WTC11 (cell line): ENCODE measurements around the gene DNMT3A. TPM values are rescaled to one million over a fixed set of nuclear protein-coding genes. Genes with fewer than 3 reads are reported as not detected.

Experiments
- ATAC-seq: fragments of 200-7000 bp; cut with Tn5 transposase; 2 replicates; pipeline ENCODE4 v1.10.0; 2021; ENCODE audit warnings: mild to moderate bottlenecking, moderate library complexity
- CTCF ChIA-PET: fragments of 300-600 bp; sonication (Branson Sonifier 250); formaldehyde crosslinking; loops from one replicate; lab custom pipeline; 2021; ENCODE audit warnings: antibody characterized with exemption; lab: Charles Lee
- POLR2A ChIA-PET: fragments of 350-600 bp; sonication (Branson Sonifier 250); formaldehyde crosslinking; loops from one replicate; lab custom pipeline; 2021; ENCODE audit warnings: antibody characterized with exemption; lab: Charles Lee
- DNase-seq: peaks from one replicate; pipeline ENCODE4 v3.0.0; 2021; ENCODE audit warnings: low spot score
- H3K27ac Mint-ChIP-seq: 2 replicates; pipeline ENCODE4 v1.8.0; 2021; ENCODE audit warnings: mixed read lengths
- H3K27me3 Mint-ChIP-seq: 2 replicates; pipeline ENCODE4 v1.8.0; 2021; ENCODE audit warnings: low read depth, mild to moderate bottlenecking, moderate library complexity, mixed read lengths
- H3K36me3 Mint-ChIP-seq: 2 replicates; pipeline ENCODE4 v1.8.0; 2021; ENCODE audit warnings: mixed read lengths
- H3K4me1 Mint-ChIP-seq: 2 replicates; pipeline ENCODE4 v1.8.0; 2022; ENCODE audit warnings: mixed read lengths
- H3K4me3 Mint-ChIP-seq: 2 replicates; pipeline ENCODE4 v1.8.0; 2021; ENCODE audit warnings: mild to moderate bottlenecking, moderate library complexity, mixed read lengths
- H3K9me3 Mint-ChIP-seq: 2 replicates; pipeline ENCODE4 v1.8.0; 2021; ENCODE audit warnings: mixed read lengths
- ARID4B ChIP-seq: sonication (generic); formaldehyde crosslinking; IDR thresholded peaks from 2 replicates; pipeline ENCODE4 v1.8.0; 2023; ENCODE audit warnings: missing genetic modification reagents, mild to moderate bottlenecking, borderline replicate concordance
- ATF6 ChIP-seq: sonication (generic); formaldehyde crosslinking; IDR thresholded peaks from 2 replicates; pipeline ENCODE4 v1.8.1; 2023; ENCODE audit warnings: mild to moderate bottlenecking, missing genetic modification reagents
- ELF4 ChIP-seq: sonication (generic); formaldehyde crosslinking; IDR thresholded peaks from 2 replicates; pipeline ENCODE4 v1.8.1; 2022; ENCODE audit warnings: low read depth, mild to moderate bottlenecking, moderate library complexity, missing genetic modification reagents
- ESRRA ChIP-seq: sonication (generic); formaldehyde crosslinking; IDR thresholded peaks from 2 replicates; pipeline ENCODE4 v1.8.1; 2022; ENCODE audit warnings: mild to moderate bottlenecking, missing genetic modification reagents, borderline replicate concordance
- FOXP4 ChIP-seq: sonication (generic); formaldehyde crosslinking; IDR thresholded peaks from 2 replicates; pipeline ENCODE4 v1.8.0; 2022; ENCODE audit warnings: mild to moderate bottlenecking, missing genetic modification reagents
- IRF1 ChIP-seq: sonication (generic); formaldehyde crosslinking; IDR thresholded peaks from 2 replicates; pipeline ENCODE4 v1.8.0; 2023; ENCODE audit warnings: missing genetic modification reagents
- RELA ChIP-seq: sonication (generic); formaldehyde crosslinking; IDR thresholded peaks from 2 replicates; pipeline ENCODE4 v1.8.1; 2022; ENCODE audit warnings: missing genetic modification reagents, mild to moderate bottlenecking, borderline replicate concordance
- SOX15 ChIP-seq: fragments of 250-450 bp; sonication (Bioruptor Pico); IDR thresholded peaks from 2 replicates; pipeline ENCODE4 v1.9.0; 2021; ENCODE audit warnings: mild to moderate bottlenecking
- SP1 ChIP-seq: sonication (generic); formaldehyde crosslinking; conservative IDR thresholded peaks from 2 replicates; pipeline ENCODE4 v1.8.1; 2022; ENCODE audit warnings: missing genetic modification reagents
- ZBTB43 ChIP-seq: sonication (generic); formaldehyde crosslinking; IDR thresholded peaks from 2 replicates; pipeline ENCODE4 v1.8.1; 2023; ENCODE audit warnings: mild to moderate bottlenecking, missing genetic modification reagents
- ZNF317 ChIP-seq: sonication (generic); formaldehyde crosslinking; IDR thresholded peaks from 2 replicates; pipeline ENCODE4 v1.8.1; 2023; ENCODE audit warnings: low read depth, mild to moderate bottlenecking, moderate library complexity, missing genetic modification reagents, borderline replicate concordance
- ZNF532 ChIP-seq: fragments of 250-450 bp; sonication (Bioruptor Pico); IDR thresholded peaks from 2 replicates; pipeline ENCODE4 v1.9.0; 2021; ENCODE audit warnings: mild to moderate bottlenecking, borderline replicate concordance
- total RNA-seq: library from RNA; stranded (reverse); gene quantifications from 3 replicates; pipeline ENCODE4 v1.2.3, GENCODE V29; 2021

DNMT3A gene
- total RNA-seq, 1 experiment from 2014 or later = 154 TPM

GRCh38 chr2:25326326-25327013 lies 15.3 kb downstream of the DNMT3A start (continued):
- TF ChIP-seq ZNF532 (CRISPR knock-in tag) = no peak
- TF ChIP-seq RELA (CRISPR knock-in tag) = no peak
- TF ChIP-seq, all 79 proteins: peak for 0

GRCh38 chr2:25324905-25325592 lies 16.7 kb downstream of the DNMT3A start:
- Mint-ChIP-seq H3K4me1 (peaks cover 23% of the 10 kb centered on the region), H3K27me3 (no peaks in the 10 kb centered on the region), H3K4me3 (no peak overlapping the region), H3K36me3 (peaks cover 14% of the 10 kb centered on the region), H3K9me3 (peaks cover 13% of the 10 kb centered on the region), H3K27ac (no peak overlapping the region)
- TF ChIP-seq IRF1 (0 out of 2 replicates have a peak, but pooled peaks have one; percentile 26), ARID4B (CRISPR knock-in tag) (no peak)
- ChIA-PET POLR2A (no interaction called here), CTCF (interaction anchor here (2.5 kb wide), 1 partner anchor 11 kb away, joined by 9 read pairs; no protein-coding TSS in a partner anchor)
- ATAC-seq = no peak
- no peak for DNase-seq

- no peak overlapping the region for H3K4me3 Mint-ChIP-seq
- ChIA-PET POLR2A (interaction anchor here (0.5 kb wide), 1 partner anchor 17 kb away, joined by 3 read pairs; no protein-coding TSS in a partner anchor), CTCF (interaction anchor here (1.3 to 2.5 kb wide), 4 partner anchors 12 to 341 kb away, joined by 4 to 14 read pairs (median 7); no protein-coding TSS in a partner anchor)
- no peaks in the 10 kb centered on the region for H3K27me3 Mint-ChIP-seq
- H3K4me1 Mint-ChIP-seq = peaks cover 20% of the 10 kb centered on the region
- DNase-seq (no peak), ATAC-seq (no peak)
- peaks cover 13% of the 10 kb centered on the region for H3K9me3 Mint-ChIP-seq
- no peak overlapping the region for H3K27ac Mint-ChIP-seq
- peaks cover 14% of the 10 kb centered on the region for H3K36me3 Mint-ChIP-seq
- TF ChIP-seq SOX15 (no peak), FOXP4 (CRISPR knock-in tag) (no peak), SP1 (CRISPR knock-in tag) (no peak), ZBTB43 (CRISPR knock-in tag) (no peak), ATF6 (CRISPR knock-in tag) (no peak), IRF1 (no peak), ELF4 (no peak), ZNF317 (no peak), ESRRA (CRISPR knock-in tag) (no peak)
These were observed 17.5 kb downstream of the DNMT3A start for GRCh38 chr2:25324251-25324650.
